GM18498 (cell line): ENCODE results near the gene GTF2IRD1.

ENCODE experiments used
- ATAC-seq: cut with Tn5 transposase; IDR thresholded peaks from one replicate; pipeline ENCODE4 v1.9.1; 2021; ENCODE audit warnings: mild to moderate bottlenecking, moderate library complexity; ENCODE audit not compliant: unreplicated experiment

Gene GTF2IRD1

DNA sequence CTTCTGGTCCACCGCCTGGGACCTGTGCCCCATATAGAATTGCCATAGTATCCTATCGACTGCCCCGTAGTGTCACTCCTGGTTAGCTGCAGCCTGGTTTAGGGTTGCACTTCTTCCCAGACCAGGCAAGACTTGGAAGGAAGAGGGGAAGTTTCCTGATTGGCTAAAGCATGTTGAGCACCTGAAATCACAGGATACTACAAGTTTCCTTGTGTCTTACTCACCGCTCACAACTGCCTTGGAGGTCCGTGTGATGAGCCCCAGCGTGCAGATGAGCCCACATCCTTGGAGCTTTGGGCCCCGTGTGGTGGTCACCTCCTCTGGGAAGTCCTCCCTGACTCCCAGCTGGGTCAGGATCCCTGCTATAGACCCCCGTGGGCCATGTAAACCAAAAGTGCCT is 129.9 kb downstream of the GTF2IRD1 start:
- ATAC-seq, result no peak

DNA sequence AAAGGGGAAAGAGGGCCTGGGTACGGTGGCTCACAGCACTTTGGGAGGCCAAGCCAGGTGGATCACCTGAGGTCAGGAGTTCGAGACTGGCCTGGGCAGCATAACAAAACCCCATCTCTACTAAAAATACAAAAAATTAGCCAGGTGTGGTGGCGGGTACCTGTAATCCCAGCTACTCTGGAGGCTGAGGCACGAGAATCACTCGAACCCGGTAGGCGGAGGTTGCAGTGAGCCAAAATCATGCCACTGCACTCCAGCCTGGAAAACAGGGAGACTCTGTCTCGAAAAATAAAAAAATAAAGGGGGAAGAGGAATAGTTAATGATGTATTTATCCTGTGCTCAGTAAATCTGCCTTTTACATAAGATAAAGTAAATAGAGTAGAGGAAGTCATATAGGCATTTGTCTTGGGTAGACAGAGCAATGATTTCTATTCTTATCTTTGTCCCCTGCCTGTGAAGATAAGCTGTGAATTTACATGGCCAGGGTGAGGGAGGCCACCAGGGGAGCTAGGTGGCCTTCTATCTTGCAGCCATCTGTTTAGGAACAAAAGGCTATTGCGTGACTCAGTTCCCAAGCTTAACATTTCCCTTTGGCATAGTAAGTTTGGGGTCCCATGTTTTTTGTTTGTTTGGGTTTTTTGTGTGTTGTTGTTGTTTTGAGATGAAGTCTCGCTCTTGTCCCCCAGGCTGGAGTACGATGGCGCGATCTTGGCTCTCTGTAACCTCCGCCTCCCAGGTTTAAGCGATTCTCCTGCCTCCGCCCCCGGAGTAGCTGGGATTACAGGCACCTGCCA is 130.7 kb downstream of the GTF2IRD1 start:
- ATAC-seq, result no peak

DNA sequence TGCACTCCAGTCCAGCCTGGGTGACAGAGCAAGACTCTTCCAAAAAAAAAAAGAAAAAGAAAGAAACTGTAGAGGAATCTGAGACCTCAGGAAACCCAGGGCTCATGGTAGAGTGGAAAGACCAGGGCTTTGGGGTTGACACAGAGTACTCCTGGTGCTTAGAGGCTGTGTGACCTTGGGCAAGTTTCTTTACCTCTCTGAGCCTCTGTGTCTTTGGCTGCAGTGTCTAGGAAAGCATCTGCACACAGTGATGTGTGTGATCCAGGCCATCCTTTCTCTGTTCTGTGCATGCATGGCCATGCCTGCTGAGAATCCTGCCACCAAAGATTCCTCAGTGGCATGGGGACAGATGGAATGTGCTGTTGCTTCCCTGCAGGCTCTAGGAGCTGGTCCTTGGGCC is 132.1 kb downstream of the GTF2IRD1 start:
- ATAC-seq, result no peak

DNA sequence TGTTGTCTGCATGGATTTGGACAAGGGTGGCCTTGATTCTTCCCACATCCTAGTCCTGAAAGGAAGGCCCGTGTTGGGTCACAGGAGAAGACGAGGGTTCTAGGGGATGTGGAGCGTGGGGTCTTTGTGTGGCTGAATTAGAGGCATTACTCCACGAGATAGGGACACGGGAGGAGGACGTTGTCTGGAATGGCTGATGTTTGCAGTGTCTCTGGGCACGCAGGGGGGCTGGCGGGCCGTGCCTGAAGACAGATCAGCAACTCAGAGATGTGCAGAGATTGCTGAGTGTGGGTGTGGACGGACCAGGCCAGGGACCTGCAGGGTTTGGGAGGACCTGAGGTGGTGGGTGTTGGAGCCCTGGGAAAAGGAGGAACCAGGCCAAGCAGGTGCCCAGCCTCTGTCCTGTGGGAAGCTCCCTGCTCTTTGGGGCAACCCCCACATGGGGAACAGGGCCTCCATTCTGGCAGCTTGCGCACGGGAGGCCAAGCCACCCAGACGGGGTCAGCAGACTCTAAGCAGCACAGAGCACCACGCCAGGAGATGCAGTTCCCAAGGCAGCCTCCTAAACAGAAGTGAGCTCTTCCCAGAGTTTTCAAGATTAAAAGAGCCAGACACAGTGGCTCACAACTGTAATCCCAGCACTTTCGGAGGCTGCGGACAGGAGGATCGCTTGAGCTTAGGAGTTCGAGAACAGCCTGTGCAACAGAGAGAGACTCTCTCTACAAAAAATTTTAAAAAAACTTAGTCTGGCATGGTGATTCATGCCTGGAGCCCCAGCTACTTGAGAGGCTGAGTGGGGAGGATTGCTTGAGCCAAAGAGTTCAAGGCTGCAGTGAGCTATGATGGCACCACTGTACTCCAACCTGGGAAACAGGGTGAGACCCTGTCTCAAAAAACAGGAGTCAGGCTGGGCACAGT is 132.8 kb downstream of the GTF2IRD1 start:
- ATAC-seq, result no peak

DNA sequence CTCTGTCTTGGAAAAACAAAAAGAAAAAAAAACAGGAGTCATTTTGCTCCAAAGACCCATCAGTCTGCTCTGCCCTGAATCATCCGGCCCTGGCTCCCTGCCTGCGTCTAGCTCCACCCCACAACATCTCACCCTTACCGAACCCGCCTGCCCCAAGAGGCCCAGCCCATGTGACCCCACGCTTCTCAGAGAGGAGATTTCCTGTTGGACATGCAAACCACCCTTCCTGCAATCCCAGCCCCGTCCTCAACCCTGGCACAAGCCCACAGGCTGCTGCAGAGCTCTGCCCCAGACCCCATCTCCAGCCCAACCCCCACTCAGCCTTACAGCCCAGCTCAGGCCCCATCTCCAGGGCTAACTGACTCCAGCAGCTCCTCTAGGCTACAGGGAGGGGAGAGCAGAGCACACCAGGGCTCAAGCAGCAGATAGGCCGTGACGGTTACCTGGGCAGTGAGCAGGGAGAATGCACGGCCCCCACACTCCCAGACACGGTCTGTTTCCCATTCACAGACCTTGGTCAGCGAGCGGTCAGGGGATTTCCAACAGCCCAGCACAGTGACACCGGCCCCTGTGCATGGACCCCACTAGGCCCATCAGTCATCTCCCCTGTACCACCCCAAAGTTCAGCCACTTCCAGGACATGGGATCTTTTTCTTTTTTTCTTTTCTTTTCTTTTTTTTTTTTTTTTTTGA is 133.9 kb downstream of the GTF2IRD1 start:
- peak; percentile 68 for ATAC-seq

GRCh38 chr7:74590813-74591212 is 137.1 kb downstream of the GTF2IRD1 start:
- no peak for ATAC-seq

- no peak for ATAC-seq
Observed at GRCh38 chr7:74598558-74598957, 144.9 kb downstream of the GTF2IRD1 start.

DNA sequence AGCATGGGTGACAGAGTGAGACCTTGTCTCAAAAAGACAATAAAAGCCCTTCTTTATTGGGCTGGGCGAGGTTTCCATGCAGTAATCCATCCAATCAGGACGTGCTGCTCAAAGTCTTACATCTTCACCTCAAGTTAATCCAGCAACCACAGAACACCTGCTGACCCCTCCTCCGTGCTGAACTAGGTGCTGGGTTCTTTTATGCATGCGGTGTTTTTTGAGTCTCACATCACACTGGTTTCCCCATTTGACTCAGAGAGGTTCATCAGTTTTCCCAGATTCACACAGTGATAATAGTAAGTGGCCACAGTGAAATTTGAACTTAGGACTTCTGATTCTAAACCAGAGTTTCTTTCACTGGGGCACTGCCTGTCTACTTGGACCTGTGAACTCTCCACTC is 145.5 kb downstream of the GTF2IRD1 start:
- no peak for ATAC-seq

GRCh38 chr7:74604326-74605020 is 150.8 kb downstream of the GTF2IRD1 start:
- ATAC-seq, result no peak

- ATAC-seq, result no peak
Observed at GRCh38 chr7:74606101-74606908, 152.6 kb downstream of the GTF2IRD1 start.

GRCh38 chr7:74606909-74607510 is 153.3 kb downstream of the GTF2IRD1 start:
- no peak for ATAC-seq

DNA sequence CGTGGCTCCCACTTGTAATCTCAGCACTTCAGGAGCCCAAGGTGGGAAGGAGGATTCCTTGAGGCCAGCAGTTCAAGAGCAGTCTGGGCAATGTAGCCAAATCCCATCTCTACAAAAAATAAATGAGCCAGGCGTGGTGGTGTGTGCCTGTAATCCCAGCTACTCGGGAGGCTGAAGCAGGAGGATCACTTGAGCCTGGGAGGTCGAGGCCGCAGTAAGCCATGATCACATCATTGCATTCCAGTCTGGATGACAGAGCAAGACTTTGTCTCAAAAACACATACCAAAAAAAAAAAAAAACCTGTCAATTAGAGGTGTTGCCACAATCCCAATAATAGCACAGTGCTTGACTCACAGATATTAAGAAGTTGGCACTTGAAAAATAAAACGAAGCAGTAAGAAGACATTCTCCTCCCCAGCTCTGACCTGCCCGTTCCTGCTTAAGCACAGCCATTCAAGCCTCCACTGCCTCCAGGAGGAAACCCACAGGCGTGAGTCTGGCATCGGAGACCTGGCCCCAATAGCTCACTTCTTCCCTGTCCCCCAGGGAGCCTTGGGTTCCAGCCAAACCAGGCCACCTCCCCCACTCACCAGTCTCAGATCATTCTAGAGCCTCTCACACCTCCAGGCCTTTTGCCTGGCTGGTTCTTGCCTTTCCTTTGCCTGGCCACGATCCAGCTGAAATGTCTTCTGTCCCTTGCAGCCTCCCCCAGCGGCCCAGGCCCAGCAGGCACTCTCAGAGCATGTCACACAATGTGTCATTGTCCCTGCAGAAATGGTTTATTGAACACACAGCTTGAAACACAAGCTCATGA is 158.5 kb downstream of the GTF2IRD1 start:
- no peak for ATAC-seq

- no peak for ATAC-seq
Observed at GRCh38 chr7:74615933-74616780, 162.5 kb downstream of the GTF2IRD1 start.

- no peak for ATAC-seq
Observed at GRCh38 chr7:74617180-74617744, 163.6 kb downstream of the GTF2IRD1 start.

DNA sequence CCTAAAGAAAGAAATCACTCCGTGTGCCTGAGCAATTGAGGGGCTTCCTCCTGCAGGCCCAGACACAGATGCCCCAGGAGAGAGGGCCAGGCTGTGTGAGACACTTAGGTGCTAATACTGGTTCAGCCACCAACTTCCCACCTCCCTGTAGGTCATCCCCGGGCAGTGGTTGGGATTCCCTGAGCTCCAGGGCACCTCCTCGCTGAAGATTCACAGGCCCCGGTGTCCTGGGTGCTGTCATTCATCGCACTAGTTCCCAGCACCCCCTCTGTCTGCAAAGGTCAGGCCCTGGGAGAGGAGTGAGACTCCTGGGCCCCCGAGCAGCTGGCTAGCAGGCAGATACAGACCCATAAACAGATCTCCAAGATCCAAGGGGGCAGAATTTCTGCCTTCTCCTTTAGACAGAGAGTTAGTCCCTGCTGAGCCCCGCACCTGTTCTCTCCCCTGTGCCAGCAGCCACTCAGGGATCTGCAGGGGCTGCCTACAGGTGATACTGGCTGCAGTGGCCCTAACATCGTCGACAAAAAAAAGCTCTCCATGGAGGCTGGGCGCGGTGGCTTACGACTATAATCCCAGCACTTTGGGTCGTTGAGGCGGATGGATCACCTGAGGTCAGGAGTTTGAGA is 165.6 kb downstream of the GTF2IRD1 start:
- ATAC-seq, result no peak

DNA sequence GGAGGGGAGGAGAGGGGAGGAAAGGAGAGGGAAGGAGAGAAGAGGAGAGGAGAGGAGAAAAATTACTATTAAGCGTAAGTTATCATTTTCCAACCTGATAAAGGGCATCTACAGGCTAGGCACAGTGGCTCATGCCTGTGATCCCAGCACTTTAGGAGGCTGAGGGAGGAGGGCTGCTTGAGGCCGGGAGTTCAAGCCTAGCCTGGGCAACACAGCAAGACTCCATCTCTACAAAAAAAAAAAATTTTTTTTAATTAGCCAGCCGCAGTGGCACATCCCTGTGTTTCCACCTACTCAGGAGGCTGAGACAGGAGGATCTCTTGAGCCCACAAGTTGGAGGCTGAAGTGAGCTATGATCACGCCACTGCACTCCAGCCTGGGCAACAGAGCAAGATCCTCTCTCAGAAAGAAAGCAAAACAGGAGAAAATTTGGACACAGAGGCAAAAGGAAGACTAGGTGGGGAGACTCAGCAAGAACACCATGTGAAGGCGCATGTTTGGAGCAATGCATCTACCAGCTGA is 168.6 kb downstream of the GTF2IRD1 start:
- ATAC-seq, result no peak

- no peak for ATAC-seq
Observed at GRCh38 chr7:74623135-74623534, 169.4 kb downstream of the GTF2IRD1 start.
